SK-N-SH (cell line): ENCODE measurements around the gene MPST. TPM values are rescaled to one million over a fixed set of nuclear protein-coding genes. Genes with fewer than 3 reads are reported as not detected.

Experiments used
- CTCF ChIA-PET: fragments of 300-600, 350-600 bp; formaldehyde crosslinking; extraction: SDS; loops from one replicate; lab custom pipeline; 2021; lab: Yijun Ruan, JAX
- POLR2A ChIA-PET: fragments of 350-600 bp; sonication (Branson Sonifier 250); formaldehyde crosslinking; extraction: SDS; loops from one replicate; lab custom pipeline; 2020; ENCODE audit warnings: antibody characterized with exemption, inconsistent platforms; lab: Yijun Ruan, JAX
- DNase-seq: peaks from one replicate; pipeline ENCODE4 v3.0.0; 2012
- H2AFZ ChIP-seq: fragments of 200-600 bp; sonication (generic); 2 replicates; pipeline ENCODE4 v1.8.1; 2016; ENCODE audit warnings: antibody characterized with exemption, mild to moderate bottlenecking, low read depth
- H3F3A ChIP-seq: fragments of 200-600 bp; sonication (generic); replicated peaks from 2 replicates; pipeline ENCODE3; 2016; ENCODE audit warnings: antibody characterized with exemption, mild to moderate bottlenecking; ENCODE audit not compliant: insufficient read depth
- H3K27ac ChIP-seq, 2 experiments: fragments of 200-500 bp in 1 of 2; fragments of 200-600 bp in 1 of 2; sonication (Bioruptor generic) in 1 of 2; sonication (generic), shearing (Covaris generic) in 1 of 2; 2 replicates each; pipeline versions ENCODE4 v1.5.1 to v1.6.1; 2014 to 2016; ENCODE audit warnings: low read depth in 2 of 2, inconsistent platforms in 1 of 2, low read length in 1 of 2, mild to moderate bottlenecking in 1 of 2, mixed read lengths in 1 of 2
- H3K27me3 ChIP-seq: fragments of 200-600 bp; sonication (generic), shearing (Covaris generic); 2 replicates; pipeline ENCODE4 v1.6.1; 2016; ENCODE audit warnings: mixed run types; ENCODE audit not compliant: insufficient read depth
- H3K36me3 ChIP-seq, 2 experiments: fragments of 200-500 bp in 1 of 2; fragments of 200-600 bp in 1 of 2; sonication (Bioruptor generic) in 1 of 2; sonication (generic) in 1 of 2; replicated peaks in 1 of 2; 2 replicates each; pipeline versions ENCODE3 to v1.5.1; 2014 to 2016; ENCODE audit warnings: low read length in 1 of 2, mild to moderate bottlenecking in 1 of 2; ENCODE audit not compliant: insufficient read depth in 2 of 2, control insufficient read depth in 1 of 2
- H3K4me1 ChIP-seq, 2 experiments: fragments of 200-500 bp in 1 of 2; fragments of 200-600 bp in 1 of 2; sonication (Bioruptor generic) in 1 of 2; sonication (generic), shearing (Covaris generic) in 1 of 2; 2 replicates each; pipeline versions ENCODE4 v1.5.1 to v1.6.1; 2014 to 2016; ENCODE audit warnings: low read depth in 1 of 2, low read length in 1 of 2, mixed run types in 1 of 2; ENCODE audit not compliant: insufficient read depth in 2 of 2, control insufficient read depth in 1 of 2
- H3K4me2 ChIP-seq: fragments of 200-600 bp; sonication (generic), shearing (Covaris generic); 2 replicates; pipeline ENCODE4 v1.6.1; 2017; ENCODE audit warnings: mixed run types
- H3K4me3 ChIP-seq, 2 experiments: fragments of 200-500 bp in 1 of 2; fragments of 200-600 bp in 1 of 2; sonication (Bioruptor generic) in 1 of 2; sonication (generic), shearing (Covaris generic) in 1 of 2; 2 replicates each; pipeline versions ENCODE4 v1.5.1 to v1.8.1; 2014 to 2016; ENCODE audit warnings: low read depth in 2 of 2, inconsistent platforms in 1 of 2, low read length in 1 of 2, mild to moderate bottlenecking in 1 of 2, mixed read lengths in 1 of 2, moderate library complexity in 1 of 2
- H3K79me2 ChIP-seq: fragments of 200-600 bp; sonication (generic); 2 replicates; pipeline ENCODE4 v1.8.1; 2017; ENCODE audit warnings: mild to moderate bottlenecking; ENCODE audit not compliant: insufficient read depth
- H3K9ac ChIP-seq: fragments of 200-600 bp; sonication (generic); 2 replicates; pipeline ENCODE4 v1.6.1; 2017; ENCODE audit warnings: mixed run types
- H3K9me2 ChIP-seq: fragments of 200-600 bp; sonication (generic); 2 replicates; pipeline ENCODE4 v1.6.1; 2017; ENCODE audit warnings: mixed run types
- H3K9me3 ChIP-seq: fragments of 200-600 bp; sonication (generic); 2 replicates; pipeline ENCODE4 v1.6.1; 2017; ENCODE audit warnings: mixed run types, mild to moderate bottlenecking, moderate library complexity
- H4K20me1 ChIP-seq: fragments of 200-600 bp; sonication (generic); 2 replicates; pipeline ENCODE4 v1.6.1; 2017; ENCODE audit warnings: mild to moderate bottlenecking, mixed run types; ENCODE audit not compliant: insufficient read depth
- CHD2 ChIP-seq: fragments of 150-350 bp; IDR thresholded peaks from 2 replicates; pipeline ENCODE4 v1.6.1; 2018; ENCODE audit warnings: low read length; ENCODE audit not compliant: partially characterized antibody
- EP300 ChIP-seq, 2 experiments: IDR thresholded peaks; 2 replicates each; pipeline versions ENCODE4 v1.4.0 to v1.6.1; 2012; ENCODE audit warnings: borderline replicate concordance in 1 of 2, low read depth in 1 of 2, low read length in 1 of 2
- GATA2 ChIP-seq: sonication (generic); formaldehyde crosslinking; IDR thresholded peaks from 2 replicates; pipeline ENCODE4 v1.5.0; 2020; ENCODE audit warnings: mild to moderate bottlenecking, missing genetic modification reagents
- JUND ChIP-seq: IDR thresholded peaks from 2 replicates; pipeline ENCODE4 v1.4.0; 2012
- MXI1 ChIP-seq: IDR thresholded peaks from 2 replicates; pipeline ENCODE4 v1.6.1; 2012; ENCODE audit warnings: mild to moderate bottlenecking, low read depth, low read length, improper control_type of control experiment
- NFIC ChIP-seq: IDR thresholded peaks from 2 replicates; pipeline ENCODE4 v1.4.0; 2012; ENCODE audit warnings: borderline replicate concordance
- POLR2AphosphoS5 ChIP-seq: IDR thresholded peaks from 2 replicates; pipeline ENCODE4 v1.6.1; 2012; ENCODE audit warnings: low read depth, low read length
- RCOR1 ChIP-seq: fragments of 150-350 bp; IDR thresholded peaks from 2 replicates; pipeline ENCODE4 v1.6.1; 2017; ENCODE audit warnings: antibody characterized with exemption, low read length
- RFX5 ChIP-seq: IDR thresholded peaks from 2 replicates; pipeline ENCODE4 v1.6.1; 2012; ENCODE audit warnings: mild to moderate bottlenecking, improper control_type of control experiment, low read length
- RXRA ChIP-seq: IDR thresholded peaks from 2 replicates; pipeline ENCODE4 v1.4.0; 2012; ENCODE audit warnings: low read depth, mild to moderate bottlenecking, borderline replicate concordance
- SIN3A ChIP-seq: IDR thresholded peaks from 2 replicates; pipeline ENCODE4 v1.6.1; 2012; ENCODE audit warnings: low read depth, mild to moderate bottlenecking, low read length, moderate library complexity, borderline replicate concordance
- SMC3 ChIP-seq: IDR thresholded peaks from 2 replicates; pipeline ENCODE4 v1.6.1; 2012; ENCODE audit warnings: low read depth, low read length, improper control_type of control experiment
- TEAD4 ChIP-seq: IDR thresholded peaks from 2 replicates; pipeline ENCODE4 v1.4.0; 2012; ENCODE audit warnings: mild to moderate bottlenecking, borderline replicate concordance; ENCODE audit not compliant: insufficient read depth
- WGBS: methylation state at CpG from one replicate; pipeline ENCODE4 v1.1.6; 2017; ENCODE audit warnings: low lambda C conversion rate; 5-methylcytosine and 5-hydroxymethylcytosine counted together
- polyA plus RNA-seq, 3 experiments: library from polyadenylated mRNA; depleted of rRNA; stranded (reverse); fragments of >200 nt; gene quantifications; 2 replicates each; pipeline ENCODE4 v1.2.3, GENCODE V29; 2012
- TF ChIP-seq, protein P1 (sequence below): fragments of 150-350 bp; IDR thresholded peaks from 2 replicates; pipeline ENCODE4 v1.6.1; 2017; ENCODE audit warnings: antibody characterized with exemption, low read length, low read depth, borderline replicate concordance
- TF ChIP-seq, protein P2 (sequence below): IDR thresholded peaks from 2 replicates; pipeline ENCODE4 v1.4.0; 2012; ENCODE audit warnings: low read depth
- TF ChIP-seq, protein P3 (sequence below): fragments of 150-350 bp; IDR thresholded peaks from 2 replicates; pipeline ENCODE4 v1.6.1; 2016; ENCODE audit warnings: mild to moderate bottlenecking, low read depth, low read length

The MPST gene
- polyA plus RNA-seq, 1 of the 3 experiments (the other 2 are of a cell fraction) = 60.4 TPM

DNA sequence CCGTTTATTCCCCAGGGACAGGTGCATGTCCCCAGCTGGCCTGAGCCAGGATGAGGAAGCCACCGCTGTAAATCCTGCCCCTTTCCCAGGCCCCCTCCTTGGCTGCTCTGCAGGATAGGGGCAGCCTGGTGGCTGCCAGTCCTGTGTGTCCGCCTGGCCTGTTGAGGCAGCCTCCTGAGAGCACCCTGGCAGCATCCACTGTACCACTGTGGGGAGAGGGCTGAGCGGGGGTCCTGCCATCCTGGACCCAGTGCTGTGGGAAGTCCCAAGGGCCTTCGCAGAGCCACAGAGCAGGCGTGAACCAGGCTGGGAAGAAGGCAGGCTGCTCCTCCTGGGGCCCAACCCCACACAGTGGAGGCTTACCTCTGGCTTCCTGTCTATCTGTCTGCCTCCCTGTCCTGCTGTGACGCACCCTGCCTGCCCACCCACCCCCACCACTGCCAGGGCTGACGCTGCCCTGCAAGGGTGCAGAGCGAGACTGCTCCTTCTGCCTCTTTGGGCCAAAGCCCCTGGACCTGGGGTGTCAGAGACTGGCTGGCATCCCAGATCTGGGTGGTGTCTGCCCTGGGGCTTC lies 40.4 kb downstream of the MPST start:
- Histone ChIP-seq H3F3A (no peaks in the 10 kb centered on the region), H4K20me1 (no peaks in the 10 kb centered on the region), H3K79me2 (no peaks in the 10 kb centered on the region), H3K4me2 (no peak overlapping the region), H3K9me3 (no peaks in the 10 kb centered on the region), H3K36me3 (peaks cover 0 to 46% of the 10 kb centered on the region in 2 experiments), H3K4me3 (no peak overlapping the region), H3K9ac (no peak overlapping the region), H3K9me2 (no peaks in the 10 kb centered on the region), H2AFZ (no peak overlapping the region), H3K27me3 (no peaks in the 10 kb centered on the region), H3K27ac (no peak overlapping the region), H3K4me1 (no peaks in the 10 kb centered on the region)
- 100% methylated on average over 1 of the region's 9 CpGs for WGBS
- DNase-seq = no peak
- POLR2A ChIA-PET = no interaction called here
- CTCF ChIA-PET = interaction anchor here (1.2 to 1.6 kb wide), 2 partner anchors 9 to 139 kb away, joined by 3 to 4 read pairs; no protein-coding TSS in a partner anchor
- TF ChIP-seq CHD2 (no peak), RFX5 (no peak), JUND (no peak), TEAD4 (no peak), RCOR1 (no peak), NFIC (no peak), SMC3 (no peak), EP300 (IDR thresholded peaks at IDR 0.05; ENCODE audit: borderline replicate concordance in 1 of 2, low read depth in 1 of 2, low read length in 1 of 2) (no peak), MXI1 (no peak), RXRA (no peak), POLR2AphosphoS5 (no peak)
- TF ChIP-seq, protein P1, sequence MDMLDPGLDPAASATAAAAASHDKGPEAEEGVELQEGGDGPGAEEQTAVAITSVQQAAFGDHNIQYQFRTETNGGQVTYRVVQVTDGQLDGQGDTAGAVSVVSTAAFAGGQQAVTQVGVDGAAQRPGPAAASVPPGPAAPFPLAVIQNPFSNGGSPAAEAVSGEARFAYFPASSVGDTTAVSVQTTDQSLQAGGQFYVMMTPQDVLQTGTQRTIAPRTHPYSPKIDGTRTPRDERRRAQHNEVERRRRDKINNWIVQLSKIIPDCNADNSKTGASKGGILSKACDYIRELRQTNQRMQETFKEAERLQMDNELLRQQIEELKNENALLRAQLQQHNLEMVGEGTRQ = no peak

DNA sequence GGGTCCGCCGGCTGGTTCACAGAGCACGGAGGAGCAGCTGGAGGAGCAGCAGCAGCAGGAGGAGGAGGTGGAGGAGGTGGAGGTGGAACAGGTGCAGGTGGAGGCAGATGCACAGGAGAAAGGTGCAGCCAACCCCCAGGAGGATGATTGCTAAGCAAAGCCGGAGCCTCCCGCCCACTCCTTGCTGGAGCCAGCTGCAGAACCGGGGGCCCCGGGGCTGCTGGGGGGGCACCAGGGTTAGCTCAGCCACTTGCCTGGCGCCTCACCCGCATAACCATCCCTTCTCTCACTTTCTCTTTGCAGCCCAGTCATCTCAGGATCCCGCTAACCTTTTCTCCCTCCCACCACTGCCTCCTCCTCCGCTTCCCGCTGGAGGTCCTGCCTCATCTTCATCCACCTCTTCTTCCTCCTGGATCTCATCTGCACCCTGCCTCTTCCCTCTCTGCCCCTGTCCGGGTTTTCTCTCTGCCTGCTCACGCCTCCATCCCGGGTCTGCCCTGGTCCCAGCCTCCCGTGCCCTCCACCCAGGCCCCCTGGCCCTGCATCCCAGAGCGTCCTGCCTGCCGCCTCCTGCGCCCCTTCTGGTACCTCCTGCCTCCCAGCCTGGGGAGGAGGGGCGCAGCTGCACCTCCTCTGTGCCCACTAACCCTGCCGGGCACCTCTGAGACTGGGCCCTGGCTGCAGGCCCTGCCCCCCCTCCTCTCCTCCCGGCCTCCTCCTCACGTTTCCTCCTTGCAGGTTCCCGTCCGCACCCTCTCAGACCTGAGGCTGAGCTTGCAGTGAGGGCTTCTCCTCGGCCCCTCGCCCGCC lies 41.5 kb downstream of the MPST start:
- ChIA-PET POLR2A (no interaction called here), CTCF (interaction anchor here (0.6 to 1.6 kb wide), 2 partner anchors 138 to 378 kb away, joined by 3 to 4 read pairs; no protein-coding TSS in a partner anchor)
- Histone ChIP-seq H3K4me3 (no peak overlapping the region), H3K79me2 (no peaks in the 10 kb centered on the region), H3K27me3 (no peaks in the 10 kb centered on the region), H2AFZ (no peak overlapping the region), H3K9me3 (no peaks in the 10 kb centered on the region), H3K9ac (no peak overlapping the region), H3F3A (no peaks in the 10 kb centered on the region), H3K4me2 (no peak overlapping the region), H3K4me1 (no peaks in the 10 kb centered on the region), H3K27ac (no peak overlapping the region), H4K20me1 (no peaks in the 10 kb centered on the region), H3K36me3 (peaks cover 0 to 37% of the 10 kb centered on the region in 2 experiments), H3K9me2 (no peaks in the 10 kb centered on the region)
- no peak for DNase-seq
- 91% methylated on average over 27 of the region's 28 CpGs for WGBS
- TF ChIP-seq, protein P2, sequence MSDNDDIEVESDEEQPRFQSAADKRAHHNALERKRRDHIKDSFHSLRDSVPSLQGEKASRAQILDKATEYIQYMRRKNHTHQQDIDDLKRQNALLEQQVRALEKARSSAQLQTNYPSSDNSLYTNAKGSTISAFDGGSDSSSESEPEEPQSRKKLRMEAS = no peak
- TF ChIP-seq, protein P1 = no peak
- TF ChIP-seq, protein P3, sequence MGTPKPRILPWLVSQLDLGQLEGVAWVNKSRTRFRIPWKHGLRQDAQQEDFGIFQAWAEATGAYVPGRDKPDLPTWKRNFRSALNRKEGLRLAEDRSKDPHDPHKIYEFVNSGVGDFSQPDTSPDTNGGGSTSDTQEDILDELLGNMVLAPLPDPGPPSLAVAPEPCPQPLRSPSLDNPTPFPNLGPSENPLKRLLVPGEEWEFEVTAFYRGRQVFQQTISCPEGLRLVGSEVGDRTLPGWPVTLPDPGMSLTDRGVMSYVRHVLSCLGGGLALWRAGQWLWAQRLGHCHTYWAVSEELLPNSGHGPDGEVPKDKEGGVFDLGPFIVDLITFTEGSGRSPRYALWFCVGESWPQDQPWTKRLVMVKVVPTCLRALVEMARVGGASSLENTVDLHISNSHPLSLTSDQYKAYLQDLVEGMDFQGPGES = no peak
- TF ChIP-seq RFX5 (no peak), JUND (no peak), TEAD4 (no peak), SIN3A (no peak), RXRA (no peak), POLR2AphosphoS5 (no peak), NFIC (no peak), GATA2 (no peak)
